ENCODE results near the gene GDF7.

The GDF7 gene

GRCh38 chr2:20722592-20723240 is 55.8 kb downstream of the GDF7 start:
- TF ChIP-seq JUND (IDR thresholded peaks at IDR 0.05; ENCODE audit: low read depth): no peak
- no peak for DNase-seq (ENCODE audit: low read depth in 1 of 2, low spot score in 1 of 2)
- in situ Hi-C loops (cut with HindIII; ENCODE audit: low pct_unique_long_range_greater_than_20kb, low sequenced_read_pairs): no loop called here

- DNase-seq (ENCODE audit: low read depth in 1 of 2, low spot score in 1 of 2): no peak
- TF ChIP-seq JUND (IDR thresholded peaks at IDR 0.05; ENCODE audit: low read depth): no peak
- in situ Hi-C loops (cut with HindIII; ENCODE audit: low pct_unique_long_range_greater_than_20kb, low sequenced_read_pairs): no loop called here
Observed at GRCh38 chr2:20723543-20723942, 56.6 kb downstream of the GDF7 start.

GRCh38 chr2:20724500-20725053 is 57.6 kb downstream of the GDF7 start:
- in situ Hi-C loops (cut with HindIII; ENCODE audit: low pct_unique_long_range_greater_than_20kb, low sequenced_read_pairs): no loop called here
- no peak for TF ChIP-seq JUND (IDR thresholded peaks at IDR 0.05; ENCODE audit: low read depth)
- DNase-seq (ENCODE audit: low read depth in 1 of 2, low spot score in 1 of 2): no peak

- TF ChIP-seq JUND (IDR thresholded peaks at IDR 0.05; ENCODE audit: low read depth): no peak
- in situ Hi-C loops (cut with HindIII; ENCODE audit: low pct_unique_long_range_greater_than_20kb, low sequenced_read_pairs): no loop called here
- DNase-seq (ENCODE audit: low read depth in 1 of 2, low spot score in 1 of 2): no peak
Observed at GRCh38 chr2:20725782-20726181, 58.8 kb downstream of the GDF7 start.

- in situ Hi-C loops (cut with HindIII; ENCODE audit: low pct_unique_long_range_greater_than_20kb, low sequenced_read_pairs): no loop called here
- no peak for TF ChIP-seq JUND (IDR thresholded peaks at IDR 0.05; ENCODE audit: low read depth)
- no peak for DNase-seq (ENCODE audit: low read depth in 1 of 2, low spot score in 1 of 2)
Observed at GRCh38 chr2:20726913-20727312, 60.0 kb downstream of the GDF7 start.

GRCh38 chr2:20728114-20728758 is 61.3 kb downstream of the GDF7 start:
- DNase-seq (ENCODE audit: low read depth in 1 of 2, low spot score in 1 of 2): no peak
- no peak for TF ChIP-seq JUND (IDR thresholded peaks at IDR 0.05; ENCODE audit: low read depth)
- in situ Hi-C loops (cut with HindIII; ENCODE audit: low pct_unique_long_range_greater_than_20kb, low sequenced_read_pairs): no loop called here
